ENCODE measurements around the gene CCDC12.

DNA sequence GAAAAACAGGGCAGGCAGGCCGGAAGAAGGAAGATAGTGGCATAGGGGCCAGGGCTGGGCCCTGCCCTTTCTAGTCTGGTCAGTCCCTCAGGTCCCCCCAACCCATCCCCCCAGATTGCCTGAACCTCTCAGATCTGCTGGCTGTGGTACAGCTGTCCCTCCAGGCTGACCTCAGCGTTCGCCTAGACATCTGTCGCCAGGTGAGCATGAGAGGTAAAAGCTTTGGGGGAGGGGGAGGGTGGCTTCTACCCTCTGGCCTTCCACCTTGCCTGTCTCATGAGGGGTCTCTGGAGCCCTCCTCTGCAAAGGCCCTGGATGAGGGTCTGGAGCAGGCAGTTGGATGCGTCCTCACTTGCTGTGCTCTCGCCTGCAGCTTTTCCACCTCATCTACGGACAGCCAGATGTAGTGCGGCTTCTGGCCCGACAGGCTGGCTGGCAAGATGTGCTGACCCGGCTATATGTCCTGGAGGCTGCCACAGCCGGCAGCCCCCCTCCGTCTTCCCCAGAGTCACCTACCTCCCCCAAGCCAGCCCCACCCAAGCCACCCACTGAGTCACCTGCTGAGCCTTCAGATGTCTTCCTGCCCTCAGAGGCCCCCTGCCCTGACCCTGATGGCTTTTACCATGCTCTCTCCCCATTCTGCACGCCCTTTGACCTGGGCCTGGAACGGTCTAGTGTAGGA, 23.1 kb upstream of the CCDC12 start:
- TF ChIP-seq, protein P1, sequence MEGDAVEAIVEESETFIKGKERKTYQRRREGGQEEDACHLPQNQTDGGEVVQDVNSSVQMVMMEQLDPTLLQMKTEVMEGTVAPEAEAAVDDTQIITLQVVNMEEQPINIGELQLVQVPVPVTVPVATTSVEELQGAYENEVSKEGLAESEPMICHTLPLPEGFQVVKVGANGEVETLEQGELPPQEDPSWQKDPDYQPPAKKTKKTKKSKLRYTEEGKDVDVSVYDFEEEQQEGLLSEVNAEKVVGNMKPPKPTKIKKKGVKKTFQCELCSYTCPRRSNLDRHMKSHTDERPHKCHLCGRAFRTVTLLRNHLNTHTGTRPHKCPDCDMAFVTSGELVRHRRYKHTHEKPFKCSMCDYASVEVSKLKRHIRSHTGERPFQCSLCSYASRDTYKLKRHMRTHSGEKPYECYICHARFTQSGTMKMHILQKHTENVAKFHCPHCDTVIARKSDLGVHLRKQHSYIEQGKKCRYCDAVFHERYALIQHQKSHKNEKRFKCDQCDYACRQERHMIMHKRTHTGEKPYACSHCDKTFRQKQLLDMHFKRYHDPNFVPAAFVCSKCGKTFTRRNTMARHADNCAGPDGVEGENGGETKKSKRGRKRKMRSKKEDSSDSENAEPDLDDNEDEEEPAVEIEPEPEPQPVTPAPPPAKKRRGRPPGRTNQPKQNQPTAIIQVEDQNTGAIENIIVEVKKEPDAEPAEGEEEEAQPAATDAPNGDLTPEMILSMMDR (conservative IDR thresholded peaks at IDR 0.05), result no peak
- TF ChIP-seq ZFX (IDR thresholded peaks at IDR 0.05), result no peak
